Keratinocyte (primary cell): Measurements from ENCODE around the gene FOXC1. TPM values are rescaled to one million over a fixed set of nuclear protein-coding genes. Genes with fewer than 3 reads are reported as not detected.

Experiments
- DNase-seq: peaks from one replicate; pipeline ENCODE4 v3.0.0-alpha.2; 2011; ENCODE audit warnings: low read depth, missing footprints, low spot score
- FAIRE-seq: peaks from 2 replicates; lab custom pipeline; 2011; peaks lifted over from hg19 to GRCh38; lab: Jason Lieb, UNC
- H2AFZ ChIP-seq: 2 replicates; pipeline ENCODE4 v1.6.0; 2012; ENCODE audit warnings: low read length, control low read depth, inconsistent platforms; ENCODE audit not compliant: control insufficient read depth
- H3K27ac ChIP-seq: 2 replicates; pipeline ENCODE4 v1.5.1; 2011; ENCODE audit warnings: low read length; ENCODE audit not compliant: control insufficient read depth, insufficient read depth
- H3K27me3 ChIP-seq: 3 replicates; pipeline ENCODE4 v1.6.0; 2011; ENCODE audit warnings: low read length; ENCODE audit not compliant: control insufficient read depth, insufficient read depth; ENCODE audit errors: extremely low read depth
- H3K36me3 ChIP-seq, 2 experiments: 2 replicates in 1 of 2; 3 replicates in 1 of 2; pipeline ENCODE4 v1.5.1; 2011; ENCODE audit warnings: low read length in 2 of 2, mild to moderate bottlenecking in 1 of 2; ENCODE audit not compliant: control insufficient read depth in 2 of 2, insufficient read depth in 2 of 2; ENCODE audit errors: extremely low read depth in 1 of 2
- H3K4me1 ChIP-seq: 3 replicates; pipeline ENCODE4 v1.5.1; 2011; ENCODE audit warnings: low read length; ENCODE audit not compliant: control insufficient read depth, insufficient read depth; ENCODE audit errors: extremely low read depth
- H3K4me2 ChIP-seq: 3 replicates; pipeline ENCODE4 v1.6.0; 2011; ENCODE audit warnings: low read depth, low read length; ENCODE audit not compliant: control insufficient read depth, insufficient read depth; ENCODE audit errors: extremely low read depth
- H3K4me3 ChIP-seq, 3 experiments: fragments of 200-600 bp in 1 of 3; sonication (generic) in 1 of 3; 2 replicates in 2 of 3; 3 replicates in 1 of 3; pipeline ENCODE4 v1.5.1; 2011 to 2016; ENCODE audit warnings: low read length in 3 of 3, mild to moderate bottlenecking in 3 of 3, control low read depth in 2 of 3, inconsistent platforms in 1 of 3, low read depth in 1 of 3, mixed read lengths in 1 of 3, mixed run types in 1 of 3, moderate library complexity in 1 of 3; ENCODE audit not compliant: control insufficient read depth in 2 of 3, insufficient read depth in 2 of 3; ENCODE audit errors: extremely low read depth in 1 of 3
- H3K79me2 ChIP-seq: 2 replicates; pipeline ENCODE4 v1.6.0; 2012; ENCODE audit warnings: low read length; ENCODE audit not compliant: control insufficient read depth, insufficient read depth
- H3K9ac ChIP-seq: 3 replicates; pipeline ENCODE4 v1.6.0; 2011; ENCODE audit warnings: low read length; ENCODE audit not compliant: control insufficient read depth, insufficient read depth; ENCODE audit errors: extremely low read depth
- H3K9me1 ChIP-seq: 3 replicates; pipeline ENCODE4 v1.6.0; 2011; ENCODE audit warnings: low read length; ENCODE audit not compliant: control insufficient read depth, insufficient read depth; ENCODE audit errors: extremely low read depth
- H3K9me3 ChIP-seq: 2 replicates; pipeline ENCODE4 v1.5.1; 2012; ENCODE audit warnings: low read depth, low read length; ENCODE audit not compliant: control insufficient read depth
- H4K20me1 ChIP-seq: 3 replicates; pipeline ENCODE4 v1.6.0; 2011; ENCODE audit warnings: low read length; ENCODE audit not compliant: control insufficient read depth, insufficient read depth; ENCODE audit errors: extremely low read depth
- EZH2 ChIP-seq: IDR thresholded peaks from one replicate; pipeline ENCODE4 v1.6.1; 2012; ENCODE audit warnings: inconsistent platforms, mild to moderate bottlenecking, low read length, moderate library complexity
- dilution Hi-C: fragments of 300-500 bp; cut with MboI; formaldehyde crosslinking; loops from one replicate; pipeline ENCODE4 v1.7.0; 2020; ENCODE audit warnings: low sequenced_read_pairs; ENCODE audit not compliant: extremely low pct_ligation_motif_present
- polyA plus RNA-seq, 5 experiments: library from polyadenylated mRNA; depleted of rRNA in 3 of 5; stranded (reverse) in 3 of 5; stranded (forward) in 1 of 5; unstranded in 1 of 5; fragments of >200 nt; gene quantifications; 1 replicate in 1 of 5; 2 replicates in 3 of 5; 3 replicates in 1 of 5; pipeline versions ENCODE4 v1.2.1 to v1.2.3, GENCODE V29; 2011 to 2012; ENCODE audit warnings: missing spikeins in 2 of 5, low read depth in 1 of 5, low replicate concordance in 1 of 5
- TF ChIP-seq, protein P1 (sequence below), 3 experiments: IDR thresholded peaks in 1 of 3; conservative IDR thresholded peaks in 1 of 3; optimal IDR thresholded peaks in 1 of 3; 2 replicates in 2 of 3; 3 replicates in 1 of 3; pipeline versions ENCODE3 to v1.5.1; 2011; ENCODE audit warnings: low read length in 3 of 3, mild to moderate bottlenecking in 3 of 3, moderate library complexity in 2 of 3, control low read depth in 1 of 3, inconsistent platforms in 1 of 3; ENCODE audit not compliant: insufficient read depth in 2 of 3; ENCODE audit errors: extremely low read depth in 1 of 3

FOXC1 gene
- polyA plus RNA-seq, 1 donor (not counting 4 experiments of a cell fraction or from before 2014, with no cell fraction given), result 4.3 TPM

GRCh38 chr6:1627827-1628560 lies 18.3 kb downstream of the FOXC1 start:
- Histone ChIP-seq H3K27ac (no peak overlapping the region), H3K4me3 (no peak overlapping the region), H3K9me1 (no peaks in the 10 kb centered on the region), H3K9me3 (no peaks in the 10 kb centered on the region), H4K20me1 (no peaks in the 10 kb centered on the region), H3K27me3 (peaks cover 11% of the 10 kb centered on the region), H3K4me1 (peaks cover 6% of the 10 kb centered on the region), H3K79me2 (no peaks in the 10 kb centered on the region), H3K9ac (no peak overlapping the region), H3K36me3 (no peaks in the 10 kb centered on the region), H3K4me2 (no peak overlapping the region), H2AFZ (no peak overlapping the region)
- TF ChIP-seq, protein P1, sequence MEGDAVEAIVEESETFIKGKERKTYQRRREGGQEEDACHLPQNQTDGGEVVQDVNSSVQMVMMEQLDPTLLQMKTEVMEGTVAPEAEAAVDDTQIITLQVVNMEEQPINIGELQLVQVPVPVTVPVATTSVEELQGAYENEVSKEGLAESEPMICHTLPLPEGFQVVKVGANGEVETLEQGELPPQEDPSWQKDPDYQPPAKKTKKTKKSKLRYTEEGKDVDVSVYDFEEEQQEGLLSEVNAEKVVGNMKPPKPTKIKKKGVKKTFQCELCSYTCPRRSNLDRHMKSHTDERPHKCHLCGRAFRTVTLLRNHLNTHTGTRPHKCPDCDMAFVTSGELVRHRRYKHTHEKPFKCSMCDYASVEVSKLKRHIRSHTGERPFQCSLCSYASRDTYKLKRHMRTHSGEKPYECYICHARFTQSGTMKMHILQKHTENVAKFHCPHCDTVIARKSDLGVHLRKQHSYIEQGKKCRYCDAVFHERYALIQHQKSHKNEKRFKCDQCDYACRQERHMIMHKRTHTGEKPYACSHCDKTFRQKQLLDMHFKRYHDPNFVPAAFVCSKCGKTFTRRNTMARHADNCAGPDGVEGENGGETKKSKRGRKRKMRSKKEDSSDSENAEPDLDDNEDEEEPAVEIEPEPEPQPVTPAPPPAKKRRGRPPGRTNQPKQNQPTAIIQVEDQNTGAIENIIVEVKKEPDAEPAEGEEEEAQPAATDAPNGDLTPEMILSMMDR (optimal IDR thresholded peaks at IDR 0.05 in 1 of 3, IDR thresholded peaks at IDR 0.05 in 1 of 3, conservative IDR thresholded peaks at IDR 0.05 in 1 of 3; ENCODE audit: extremely low read depth in 1 of 3, insufficient read depth in 2 of 3, low read length in 3 of 3), result no peak
- TF ChIP-seq EZH2, result no peak
- FAIRE-seq, result no peak
- dilution Hi-C loops, result no loop called here
- DNase-seq, result no peak

GRCh38 chr6:1629316-1629715 lies 19.6 kb downstream of the FOXC1 start:
- Histone ChIP-seq H3K4me2 (no peak overlapping the region), H4K20me1 (no peaks in the 10 kb centered on the region), H3K9me3 (no peaks in the 10 kb centered on the region), H2AFZ (no peak overlapping the region), H3K9ac (no peak overlapping the region), H3K9me1 (no peaks in the 10 kb centered on the region), H3K4me3 (no peak overlapping the region), H3K79me2 (no peaks in the 10 kb centered on the region), H3K27me3 (peaks cover 11% of the 10 kb centered on the region), H3K36me3 (no peaks in the 10 kb centered on the region), H3K4me1 (peaks cover 3% of the 10 kb centered on the region), H3K27ac (no peak overlapping the region)
- DNase-seq (no peak), FAIRE-seq (no peak)
- TF ChIP-seq EZH2, result no peak
- TF ChIP-seq, protein P1 (optimal IDR thresholded peaks at IDR 0.05 in 1 of 3, IDR thresholded peaks at IDR 0.05 in 1 of 3, conservative IDR thresholded peaks at IDR 0.05 in 1 of 3; ENCODE audit: extremely low read depth in 1 of 3, insufficient read depth in 2 of 3, low read length in 3 of 3), result no peak
- dilution Hi-C loops, result no loop called here
